ENCODE measurements around the gene STING1. TPM values are rescaled to one million over a fixed set of nuclear protein-coding genes. Genes with fewer than 3 reads are reported as not detected.
A peak's percentile ranks its signal among the peaks of the same experiment; 100 is the strongest.

STING1 gene
- total and polyA plus RNA-seq, 10 of the 15 experiments (the other 5 are each of a cell fraction or from before 2014, with no cell fraction given): 10.1 to 56.1 (median 41.0) TPM

GRCh38 chr5:139461176-139461575 is 21.4 kb downstream of the STING1 start (continued):
- no peak for TF ChIP-seq PBX3 (IDR thresholded peaks at IDR 0.05; ENCODE audit: insufficient replicate concordance, low read depth, low read length)
- no peak for TF ChIP-seq E2F4 (IDR thresholded peaks at IDR 0.05; ENCODE audit: low read depth, low read length)
- TF ChIP-seq LARP7 (IDR thresholded peaks at IDR 0.05): no peak
- TF ChIP-seq CBX3 (IDR thresholded peaks at IDR 0.05; ENCODE audit: borderline replicate concordance, low read depth): no peak

DNA sequence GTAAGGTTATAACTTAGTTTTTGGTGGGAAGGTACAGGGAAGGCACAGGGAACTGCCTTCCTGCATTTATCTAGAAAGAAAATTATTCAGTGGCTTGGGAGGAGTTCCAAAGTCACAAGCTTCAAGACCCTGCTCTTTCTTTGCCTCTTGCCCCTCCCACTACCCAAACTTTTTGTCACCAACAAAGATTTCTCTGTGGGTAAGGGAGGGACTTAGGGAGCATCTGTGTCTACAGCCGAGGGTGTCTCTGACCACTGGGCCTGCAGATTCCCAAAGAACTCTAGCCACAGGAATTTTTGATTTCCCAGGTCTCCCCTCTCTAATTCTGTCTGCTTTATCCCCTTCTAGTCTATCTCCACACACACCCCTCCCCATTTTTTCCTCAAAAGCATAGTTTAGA is 22.1 kb downstream of the STING1 start:
- ChIA-PET SMC1A (ENCODE audit: uncharacterized antibody, unreplicated experiment) (interaction anchor here (0.6 to 4.1 kb wide), 10 partner anchors 13 to 58 kb away, joined by 3 to 32 read pairs (median 9); partner anchors contain the start of genes DNAJC18 and STING1), POLR2A (interaction anchor here (0.6 to 3.2 kb wide), 6 partner anchors 13 to 42 kb away, joined by 3 to 53 read pairs (median 4); partner anchors contain the start of genes DNAJC18 and STING1), CTCF (interaction anchor here (0.8 to 4.4 kb wide), 7 partner anchors 14 to 108 kb away, joined by 3 to 39 read pairs (median 19); partner anchors contain the start of genes DNAJC18 and STING1), RAD21 (ENCODE audit: unreplicated experiment) (interaction anchor here (0.6 to 4.0 kb wide), 8 partner anchors 13 to 68 kb away, joined by 3 to 47 read pairs (median 6); partner anchors contain the start of genes DNAJC18 and STING1)
- no peaks in the 10 kb centered on the region for H3K79me2 ChIP-seq (ENCODE audit: control insufficient read depth, insufficient read depth, low read length)
- in situ Hi-C loops (cut with MboI): no loop called here
- DNase-seq (ENCODE audit: low read depth, low spot score) (no peak), FAIRE-seq (no peak), ATAC-seq (no peak)
- no peaks in the 10 kb centered on the region for H4K20me1 ChIP-seq (ENCODE audit: control insufficient read depth, insufficient read depth)
- H3K27me3 ChIP-seq (replicated peaks in 1 of 2; ENCODE audit: control insufficient read depth in 2 of 2, insufficient read depth in 2 of 2, low read length in 1 of 2): no peaks in the 10 kb centered on the region
- peak overlapping the region; percentile 93; the same call in 1 of the 2 replicates for H3K27ac ChIP-seq (ENCODE audit: control insufficient read depth, insufficient read depth)
- 40% methylated on average over 1 of the region's 1 CpG for WGBS (ENCODE audit: insufficient coverage, insufficient replicate concordance, low lambda C conversion rate, missing lambda C conversion rate)
- H3K4me2 ChIP-seq (ENCODE audit: control insufficient read depth, insufficient read depth): peak overlapping the region; percentile 30; the same call in 1 of the 2 replicates
- intact Hi-C loops (cut with micrococcal nuclease; ENCODE audit: unreplicated experiment): no loop called here
- H3K4me1 ChIP-seq (ENCODE audit: control insufficient read depth, insufficient read depth, low read length): peaks cover 37% of the 10 kb centered on the region
- TSS peak; percentile 75 for BruUV-seq (replicated peaks)
- no peaks in the 10 kb centered on the region for H3K36me3 ChIP-seq (ENCODE audit: control insufficient read depth in 2 of 2, insufficient read depth in 2 of 2, low read length in 1 of 2)
- H3K9me3 ChIP-seq (replicated peaks; ENCODE audit: control insufficient read depth, insufficient read depth, low read length): no peaks in the 10 kb centered on the region
- no peak overlapping the region for H3K9ac ChIP-seq (ENCODE audit: control insufficient read depth, insufficient read depth, low read length)
- no peak overlapping the region for H2AFZ ChIP-seq (ENCODE audit: control insufficient read depth, low read depth, low read length)
- H3K4me3 ChIP-seq: no peak overlapping the region
- TF ChIP-seq HDAC2 (IDR thresholded peaks at IDR 0.05) (no peak), JUND (IDR thresholded peaks at IDR 0.05; ENCODE audit: low read depth, low read length) (no peak), NR2C1 (IDR thresholded peaks at IDR 0.05) (no peak), E4F1 (IDR thresholded peaks at IDR 0.05; ENCODE audit: borderline replicate concordance, partially characterized antibody) (no peak), MTA2 (IDR thresholded peaks at IDR 0.05; ENCODE audit: low read depth) (no peak), IRF4 (IDR thresholded peaks at IDR 0.05; ENCODE audit: low read depth, low read length) (no peak), FOXM1 (IDR thresholded peaks at IDR 0.05; ENCODE audit: low read depth, low read length) (no peak), WRNIP1 (IDR thresholded peaks at IDR 0.05; ENCODE audit: borderline replicate concordance, low read depth, low read length) (no peak), NFYB (IDR thresholded peaks at IDR 0.05; ENCODE audit: insufficient read depth, low read depth, low read length) (no peak), SREBF1 (IDR thresholded peaks at IDR 0.05; ENCODE audit: low read length) (no peak), NR2C2 (IDR thresholded peaks at IDR 0.05; ENCODE audit: borderline replicate concordance, control insufficient read depth, insufficient read length, low read depth) (no peak), ASH2L (IDR thresholded peaks at IDR 0.05; ENCODE audit: borderline replicate concordance, low read depth) (no peak), ETV6 (conservative IDR thresholded peaks at IDR 0.05 in 1 of 2, IDR thresholded peaks at IDR 0.05 in 1 of 2; ENCODE audit: borderline replicate concordance in 1 of 2, low read depth in 1 of 2) (no peak), CBX5 (IDR thresholded peaks at IDR 0.05; ENCODE audit: low read depth) (no peak)

Measured in GM12878 (cell line).